Measurements from ENCODE around the gene SP110.
"Not testable (repeated sequence)": the region's sequence is repeated elsewhere in the genome, so short reads cannot be mapped to it uniquely, and the experiment has no call there.

Gene SP110

DNA sequence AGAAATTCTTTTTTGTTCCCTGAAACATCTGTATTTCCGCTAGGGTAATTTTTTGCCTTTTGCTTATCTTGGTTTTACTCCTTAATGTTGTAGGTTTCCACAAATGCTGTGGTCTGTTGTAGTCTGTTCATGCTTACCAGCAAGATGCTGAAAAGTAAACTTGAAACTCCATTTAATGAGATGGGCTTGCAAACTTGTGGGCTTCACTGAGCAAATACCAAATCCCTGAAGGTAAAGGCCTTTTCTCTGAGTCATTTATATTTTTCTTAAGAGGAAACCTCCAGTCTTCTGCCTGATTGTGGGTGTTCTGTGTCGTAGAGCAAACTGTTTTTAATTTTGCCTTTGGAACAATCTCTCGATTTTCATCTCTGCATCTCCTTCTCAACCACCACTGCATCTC lies 15.1 kb upstream of the SP110 start:
- H3K4me3 ChIP-seq (ENCODE audit: low read length) = no peak overlapping the region
- H3K4me1 ChIP-seq (ENCODE audit: insufficient read depth, low read length) = no peaks in the 10 kb centered on the region
- no peaks in the 10 kb centered on the region for H3K36me3 ChIP-seq (ENCODE audit: insufficient read depth, low read length)
- no peaks in the 10 kb centered on the region for H3K27me3 ChIP-seq (ENCODE audit: insufficient read depth, low read length)
- no peak overlapping the region for H2AFZ ChIP-seq (ENCODE audit: low read depth, low read length)
- H3K9me3 ChIP-seq (ENCODE audit: low read length) = no peaks in the 10 kb centered on the region

DNA sequence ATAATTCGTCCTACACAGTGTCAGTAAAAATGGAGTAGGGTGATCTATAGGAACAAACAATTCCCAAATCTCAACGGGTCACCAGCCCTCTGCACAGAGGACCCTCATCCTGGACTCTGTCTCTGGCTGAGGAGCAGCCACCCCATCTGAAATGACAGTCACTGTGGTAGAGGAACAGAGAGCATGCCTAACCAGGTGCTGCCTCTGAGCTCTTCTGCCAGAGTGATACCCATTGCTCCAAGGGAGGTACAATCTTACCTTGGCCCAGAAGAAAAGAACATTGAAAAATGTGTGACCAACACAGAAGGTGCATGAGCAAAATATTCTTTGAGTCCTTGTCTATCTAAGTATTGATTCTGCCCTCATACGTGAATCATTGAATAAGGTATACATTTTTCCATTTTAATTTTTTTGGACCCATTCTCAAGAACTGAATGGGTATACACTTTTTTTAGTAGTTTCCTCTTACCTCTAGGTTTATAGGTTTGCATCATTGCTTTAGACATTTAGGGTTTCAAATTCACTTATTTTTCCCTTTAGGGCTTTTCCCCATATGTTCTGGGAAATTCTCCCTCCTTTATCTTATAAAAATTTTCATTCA lies 14.4 kb upstream of the SP110 start:
- H3K36me3 ChIP-seq (ENCODE audit: insufficient read depth, low read length) = no peaks in the 10 kb centered on the region
- no peak overlapping the region for H3K4me3 ChIP-seq (ENCODE audit: low read length)
- H2AFZ ChIP-seq (ENCODE audit: low read depth, low read length) = no peak overlapping the region
- H3K9me3 ChIP-seq (ENCODE audit: low read length) = no peaks in the 10 kb centered on the region
- H3K4me1 ChIP-seq (ENCODE audit: insufficient read depth, low read length) = no peaks in the 10 kb centered on the region
- H3K27me3 ChIP-seq (ENCODE audit: insufficient read depth, low read length) = no peaks in the 10 kb centered on the region

DNA sequence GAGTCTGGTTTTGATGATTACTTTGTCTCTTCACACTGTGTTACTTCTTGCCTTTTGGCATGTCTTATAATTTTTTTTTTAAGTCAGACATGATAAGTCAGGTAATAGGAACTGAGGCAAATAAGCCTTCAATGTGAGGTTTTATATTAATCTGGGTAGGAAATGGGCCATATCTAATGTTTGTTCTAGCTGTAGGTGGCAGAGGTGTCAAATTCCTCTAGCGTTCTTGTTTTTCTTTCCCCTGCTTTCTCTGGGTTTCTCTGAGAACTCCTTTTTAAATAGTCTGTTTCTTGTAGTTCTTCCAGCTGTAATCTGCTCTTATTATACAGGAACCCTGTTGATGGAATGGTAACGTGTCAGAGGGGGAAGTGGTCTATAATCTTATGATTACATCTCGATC lies 11.5 kb upstream of the SP110 start:
- H3K4me3 ChIP-seq (ENCODE audit: low read length) = no peak overlapping the region
- H3K4me1 ChIP-seq (ENCODE audit: insufficient read depth, low read length) = no peaks in the 10 kb centered on the region
- no peaks in the 10 kb centered on the region for H3K9me3 ChIP-seq (ENCODE audit: low read length)
- H2AFZ ChIP-seq (ENCODE audit: low read depth, low read length) = no peak overlapping the region
- no peaks in the 10 kb centered on the region for H3K36me3 ChIP-seq (ENCODE audit: insufficient read depth, low read length)
- H3K27me3 ChIP-seq (ENCODE audit: insufficient read depth, low read length) = no peaks in the 10 kb centered on the region

DNA sequence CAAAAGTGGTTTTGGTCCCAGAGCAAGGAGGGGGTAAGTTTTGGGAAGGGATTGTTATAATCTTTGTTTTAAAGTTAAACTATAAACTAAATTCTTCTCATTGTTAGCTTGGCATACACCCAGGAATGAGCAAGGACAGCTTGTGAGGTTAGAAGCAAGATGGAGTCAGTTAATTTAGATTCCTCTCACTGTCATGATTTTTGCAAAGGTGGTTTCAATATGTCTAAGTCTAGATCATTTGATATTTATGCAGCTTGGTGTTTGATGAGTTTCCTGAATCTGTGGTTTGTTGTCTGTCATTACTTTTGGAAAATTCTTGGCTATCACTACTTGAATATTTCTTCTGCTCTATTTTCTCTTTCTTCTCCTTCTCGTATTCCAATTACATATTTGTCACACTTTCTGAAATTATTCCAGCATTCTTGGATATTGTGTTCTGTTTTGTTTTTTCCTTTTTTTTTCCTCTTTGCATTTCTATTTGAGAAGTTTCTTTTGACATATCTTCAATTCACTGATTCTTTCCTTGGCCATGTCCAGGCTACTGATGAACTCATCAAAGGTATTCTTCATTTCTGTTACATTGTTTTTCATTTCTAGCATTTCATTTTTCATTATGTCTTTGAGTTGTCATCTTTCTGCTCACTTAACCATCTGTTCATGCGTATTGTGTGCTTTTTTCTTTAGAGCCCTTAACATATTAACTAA lies 10.9 kb upstream of the SP110 start:
- no peaks in the 10 kb centered on the region for H3K27me3 ChIP-seq (ENCODE audit: insufficient read depth, low read length)
- H3K36me3 ChIP-seq (ENCODE audit: insufficient read depth, low read length) = no peaks in the 10 kb centered on the region
- no peak overlapping the region for H3K4me3 ChIP-seq (ENCODE audit: low read length)
- H3K4me1 ChIP-seq (ENCODE audit: insufficient read depth, low read length) = no peaks in the 10 kb centered on the region
- H3K9me3 ChIP-seq (ENCODE audit: low read length) = no peaks in the 10 kb centered on the region
- no peak overlapping the region for H2AFZ ChIP-seq (ENCODE audit: low read depth, low read length)

DNA sequence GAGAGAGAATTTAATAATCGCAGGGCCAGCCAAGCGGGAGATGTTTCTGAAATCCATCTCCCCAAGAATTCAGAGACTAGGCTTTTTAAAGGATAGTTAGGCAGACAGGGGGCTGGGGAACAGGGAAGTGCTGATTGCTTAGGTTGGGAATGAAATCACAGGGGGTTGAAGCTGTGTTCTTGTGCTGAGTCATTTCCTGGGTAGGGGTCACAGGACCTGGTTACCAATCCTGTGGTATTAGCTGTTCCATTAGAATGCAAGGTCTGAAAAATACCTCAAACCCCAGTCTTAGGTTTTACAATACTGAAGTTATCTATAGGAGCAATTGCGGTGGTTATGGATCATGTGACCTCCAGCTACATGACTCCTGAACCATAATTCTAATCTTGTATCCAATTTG lies 10.3 kb upstream of the SP110 start:
- H3K36me3 ChIP-seq (ENCODE audit: insufficient read depth, low read length) = no peaks in the 10 kb centered on the region
- H2AFZ ChIP-seq (ENCODE audit: low read depth, low read length) = no peak overlapping the region
- no peaks in the 10 kb centered on the region for H3K9me3 ChIP-seq (ENCODE audit: low read length)
- H3K4me1 ChIP-seq (ENCODE audit: insufficient read depth, low read length) = no peaks in the 10 kb centered on the region
- H3K4me3 ChIP-seq (ENCODE audit: low read length) = no peak overlapping the region
- H3K27me3 ChIP-seq (ENCODE audit: insufficient read depth, low read length) = peaks cover 5% of the 10 kb centered on the region

DNA sequence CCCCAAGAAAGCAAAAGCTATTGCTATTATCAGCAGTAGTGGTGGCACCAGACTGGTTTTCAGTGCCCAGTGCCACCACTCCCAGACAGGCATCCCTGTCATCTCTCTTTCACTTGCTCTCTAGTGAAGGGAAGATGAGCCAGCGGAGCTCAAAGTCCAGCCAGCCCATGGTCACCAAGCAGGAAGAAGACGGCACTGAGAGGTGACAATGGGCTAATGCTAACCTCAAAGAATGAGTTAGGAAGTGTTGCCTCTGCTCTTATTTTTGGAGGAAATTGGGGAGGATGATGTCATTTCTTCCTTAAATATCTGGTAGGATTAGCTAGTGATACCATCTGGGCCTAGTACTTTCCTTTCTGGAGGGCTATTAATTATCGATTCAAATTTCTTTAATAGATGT lies 7.4 kb upstream of the SP110 start:
- Histone ChIP-seq H3K9me3 (ENCODE audit: low read length) (no peaks in the 10 kb centered on the region), H3K4me3 (ENCODE audit: low read length) (no peak overlapping the region), H2AFZ (ENCODE audit: low read depth, low read length) (no peak overlapping the region)

DNA sequence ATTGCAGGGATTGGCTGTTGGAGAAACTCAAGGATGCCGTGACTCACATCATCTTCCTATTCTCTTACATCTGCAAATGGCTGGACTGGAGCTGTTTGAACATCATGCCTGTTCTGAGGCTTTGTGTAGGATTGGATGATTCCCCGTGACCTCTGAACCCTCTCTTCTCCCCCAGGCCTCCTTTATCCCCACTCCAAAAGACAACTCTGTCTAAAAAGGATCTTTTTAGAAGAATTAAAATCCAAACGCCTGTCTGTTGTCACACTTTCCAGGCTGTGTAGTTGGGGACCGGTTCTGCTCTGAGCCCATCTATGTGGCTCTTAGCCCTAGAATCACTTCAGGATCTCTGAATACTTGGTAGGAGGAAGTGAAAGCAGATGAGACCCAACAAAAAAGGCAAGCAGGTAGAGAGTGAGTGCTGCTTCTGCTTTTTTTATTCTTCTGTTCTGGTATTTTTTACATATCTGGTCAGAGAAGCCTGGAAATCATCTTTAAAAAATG lies 6.3 kb upstream of the SP110 start:
- H3K4me3 ChIP-seq (ENCODE audit: low read length) = no peak overlapping the region
- H3K4me1 ChIP-seq (ENCODE audit: insufficient read depth, low read length) = no peaks in the 10 kb centered on the region
- peaks cover 6% of the 10 kb centered on the region for H3K27me3 ChIP-seq (ENCODE audit: insufficient read depth, low read length)
- no peak overlapping the region for H2AFZ ChIP-seq (ENCODE audit: low read depth, low read length)
- H3K36me3 ChIP-seq (ENCODE audit: insufficient read depth, low read length) = no peaks in the 10 kb centered on the region
- H3K9me3 ChIP-seq (ENCODE audit: low read length) = no peaks in the 10 kb centered on the region

More for the DNA sequence above, 7.4 kb upstream of the SP110 start:
- H3K4me1 ChIP-seq (ENCODE audit: insufficient read depth, low read length) = no peaks in the 10 kb centered on the region
- H3K27me3 ChIP-seq (ENCODE audit: insufficient read depth, low read length) = peaks cover 6% of the 10 kb centered on the region
- no peaks in the 10 kb centered on the region for H3K36me3 ChIP-seq (ENCODE audit: insufficient read depth, low read length)

DNA sequence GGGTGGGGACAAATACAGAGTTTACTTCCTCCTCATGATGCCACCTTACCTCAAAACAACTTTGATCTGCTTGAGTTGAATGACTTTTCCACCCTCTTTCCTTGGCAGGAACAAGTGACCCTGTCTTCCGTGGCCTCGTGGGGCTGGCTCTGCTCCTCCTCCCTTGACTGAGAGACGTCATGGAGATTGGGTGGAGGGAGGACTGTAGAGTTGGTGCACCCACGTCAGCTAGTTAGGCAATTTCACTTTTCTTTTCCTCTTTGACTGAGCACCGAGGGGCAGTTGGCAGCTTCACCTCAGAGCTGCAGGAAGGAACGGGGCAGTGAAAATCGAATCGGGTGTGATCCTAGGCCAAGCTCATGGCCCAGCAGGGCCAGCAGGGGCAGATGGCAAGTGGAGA lies 5.7 kb upstream of the SP110 start, which contains the start of gene SP140:
Gene SP140 (plus strand): TSS at position 251 of the 400 bp plus-strand sequence. CDS start 109 bp downstream, at position 360.
- H3K36me3 ChIP-seq (ENCODE audit: insufficient read depth, low read length) = no peaks in the 10 kb centered on the region

DNA sequence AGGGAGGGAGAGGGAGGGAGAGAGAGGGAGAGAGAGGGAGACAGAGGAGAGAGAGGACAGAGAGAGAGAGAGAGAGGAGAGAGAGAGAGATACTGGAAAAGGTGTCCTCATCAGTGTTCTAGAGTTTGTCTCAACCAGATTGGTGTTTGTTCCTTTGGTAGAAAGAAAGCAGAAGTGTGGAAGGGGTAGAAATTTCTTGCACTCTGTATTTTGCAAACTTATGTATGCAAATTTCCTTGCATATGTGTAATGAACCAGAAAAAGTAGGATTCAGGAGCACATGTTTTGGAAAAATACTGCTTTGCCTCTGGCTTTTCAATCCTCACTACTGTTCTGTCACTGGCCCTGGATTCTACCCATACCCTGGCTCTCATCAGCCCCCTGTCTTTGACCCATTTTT lies 4.7 kb upstream of the SP110 start:
- Histone ChIP-seq H3K36me3 (ENCODE audit: insufficient read depth, low read length) (no peaks in the 10 kb centered on the region), H3K4me3 (ENCODE audit: low read length) (no peak overlapping the region), H3K4me1 (ENCODE audit: insufficient read depth, low read length) (no peaks in the 10 kb centered on the region), H3K27me3 (ENCODE audit: insufficient read depth, low read length) (peaks cover 6% of the 10 kb centered on the region), H3K9me3 (ENCODE audit: low read length) (no peaks in the 10 kb centered on the region), H2AFZ (ENCODE audit: low read depth, low read length) (no peak overlapping the region)

More for the DNA sequence above, 5.7 kb upstream of the SP110 start, which contains the start of gene SP140:
- Histone ChIP-seq H3K27me3 (ENCODE audit: insufficient read depth, low read length) (peaks cover 6% of the 10 kb centered on the region), H3K4me1 (ENCODE audit: insufficient read depth, low read length) (no peaks in the 10 kb centered on the region), H3K4me3 (ENCODE audit: low read length) (no peak within 1 kb of the TSS), H2AFZ (ENCODE audit: low read depth, low read length) (no peak within 1 kb of the TSS), H3K9me3 (ENCODE audit: low read length) (no peaks in the 10 kb centered on the region)

DNA sequence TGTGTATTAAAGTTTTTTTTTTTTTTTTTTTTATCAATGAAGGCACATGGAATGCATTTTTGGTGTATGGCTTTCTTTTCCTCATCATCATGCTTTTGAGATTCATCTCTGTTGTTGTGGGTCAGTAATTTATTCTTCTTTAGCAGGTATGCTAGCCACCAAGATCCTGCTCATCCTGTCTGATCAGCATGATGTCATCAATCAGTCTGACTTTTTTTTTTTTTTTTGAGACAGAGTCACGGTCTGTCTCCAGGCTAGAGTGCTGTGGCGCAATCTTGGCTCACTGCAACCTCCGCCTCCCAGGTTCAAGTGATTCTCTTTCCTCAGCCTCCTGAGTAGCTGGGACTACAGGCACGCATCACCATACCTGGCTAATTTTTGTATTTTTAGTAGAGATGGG lies 3.0 kb upstream of the SP110 start:
- H3K27me3 ChIP-seq (ENCODE audit: insufficient read depth, low read length); H3K9me3 ChIP-seq (ENCODE audit: low read length); H3K36me3 ChIP-seq (ENCODE audit: insufficient read depth, low read length); H3K4me3 ChIP-seq (ENCODE audit: low read length); H3K4me1 ChIP-seq (ENCODE audit: insufficient read depth, low read length); H2AFZ ChIP-seq (ENCODE audit: low read depth, low read length): not testable (repeated sequence)

DNA sequence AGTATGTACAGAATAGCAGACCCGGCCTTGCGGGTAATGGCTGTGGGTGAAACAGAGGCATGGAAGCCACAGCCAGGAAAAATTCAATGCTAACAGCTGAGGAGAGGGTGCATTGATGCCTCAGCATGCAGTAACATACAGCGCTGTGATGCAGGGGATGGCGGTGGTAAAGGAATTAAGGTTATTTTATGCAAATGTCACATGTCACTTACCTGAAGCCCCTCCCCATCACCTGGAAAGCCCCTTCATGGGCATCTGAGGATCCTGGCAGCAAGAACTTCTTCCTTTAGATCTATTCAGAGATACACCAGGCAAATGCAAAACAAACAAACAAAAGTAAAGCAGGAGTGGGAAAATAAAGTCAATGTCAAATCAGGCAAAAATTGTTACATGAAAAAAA lies 1.7 kb upstream of the SP110 start:
- Histone ChIP-seq H2AFZ (ENCODE audit: low read depth, low read length) (no peak overlapping the region), H3K4me1 (ENCODE audit: insufficient read depth, low read length) (no peaks in the 10 kb centered on the region), H3K9me3 (ENCODE audit: low read length) (no peaks in the 10 kb centered on the region), H3K27me3 (ENCODE audit: insufficient read depth, low read length) (peaks cover 6% of the 10 kb centered on the region), H3K36me3 (ENCODE audit: insufficient read depth, low read length) (no peaks in the 10 kb centered on the region), H3K4me3 (ENCODE audit: low read length) (no peak overlapping the region)

DNA sequence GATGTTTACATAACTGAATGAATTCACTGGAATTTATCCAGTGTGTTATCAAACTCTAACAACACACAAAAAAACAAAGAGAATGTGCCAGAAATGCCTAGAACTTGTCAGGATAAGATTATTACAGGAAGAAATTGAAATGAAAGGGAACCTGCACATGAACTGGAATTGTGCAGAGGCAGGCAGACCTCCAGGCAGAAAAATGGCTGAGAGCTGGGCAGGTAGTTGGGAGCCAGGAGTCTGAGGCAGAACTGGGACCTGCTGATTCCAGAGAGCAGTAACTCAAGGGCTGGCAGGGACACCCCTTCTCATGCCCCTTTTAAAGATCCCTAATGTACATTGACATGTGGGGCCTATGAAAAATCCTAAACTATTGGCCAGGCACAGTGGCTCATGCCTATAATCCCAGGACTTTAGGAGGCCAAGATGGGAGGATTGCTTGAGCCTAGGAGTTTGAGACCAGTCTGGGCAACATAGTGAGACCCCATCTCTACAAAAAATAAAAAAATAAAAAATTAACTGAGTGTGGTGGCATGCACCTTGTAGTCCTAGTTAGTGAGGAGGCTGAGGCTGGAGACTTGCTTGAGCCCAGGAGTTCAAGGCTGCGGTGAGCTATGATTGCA lies 674 bp upstream of the SP110 start:
- Histone ChIP-seq H3K9me3 (ENCODE audit: low read length) (no peaks in the 10 kb centered on the region), H2AFZ (ENCODE audit: low read depth, low read length) (peak overlapping the region; percentile 37), H3K4me1 (ENCODE audit: insufficient read depth, low read length) (no peaks in the 10 kb centered on the region), H3K4me3 (ENCODE audit: low read length) (peak overlapping the region; percentile 47), H3K27me3 (ENCODE audit: insufficient read depth, low read length) (peaks cover 4% of the 10 kb centered on the region), H3K36me3 (ENCODE audit: insufficient read depth, low read length) (no peaks in the 10 kb centered on the region)

DNA sequence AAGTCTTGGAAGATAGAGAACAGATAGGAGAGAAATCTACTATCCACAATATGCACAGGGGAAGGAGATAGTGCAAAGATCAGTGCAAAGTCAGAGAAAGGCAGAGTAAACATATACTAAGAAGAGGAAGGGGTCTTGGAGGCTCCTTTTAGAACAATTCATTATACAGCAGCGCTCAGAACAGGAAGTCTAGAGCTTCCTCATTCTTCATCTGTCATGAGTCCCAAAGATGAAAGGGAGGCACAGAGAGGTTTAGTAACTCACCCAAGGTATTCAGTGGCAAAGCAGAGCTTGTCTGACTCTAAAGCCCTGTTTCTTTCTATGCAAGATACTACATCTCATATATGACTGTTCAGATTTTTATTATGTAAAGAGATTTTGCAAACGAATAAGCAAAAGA lies 1.4 kb downstream of the SP110 start:
- H2AFZ ChIP-seq (ENCODE audit: low read depth, low read length) = no peak overlapping the region
- H3K9me3 ChIP-seq (ENCODE audit: low read length) = no peaks in the 10 kb centered on the region
- H3K4me1 ChIP-seq (ENCODE audit: insufficient read depth, low read length) = no peaks in the 10 kb centered on the region
- H3K4me3 ChIP-seq (ENCODE audit: low read length) = no peak overlapping the region
- no peaks in the 10 kb centered on the region for H3K27me3 ChIP-seq (ENCODE audit: insufficient read depth, low read length)
- H3K36me3 ChIP-seq (ENCODE audit: insufficient read depth, low read length) = no peaks in the 10 kb centered on the region
